ENCODE results near the gene TOMM7. TPM values are rescaled to one million over a fixed set of nuclear protein-coding genes. Genes with fewer than 3 reads are reported as not detected.

TOMM7 gene
- polyA plus RNA-seq, 1 donor (not counting 4 experiments of a cell fraction or from before 2014, with no cell fraction given) = 1,291 TPM

DNA sequence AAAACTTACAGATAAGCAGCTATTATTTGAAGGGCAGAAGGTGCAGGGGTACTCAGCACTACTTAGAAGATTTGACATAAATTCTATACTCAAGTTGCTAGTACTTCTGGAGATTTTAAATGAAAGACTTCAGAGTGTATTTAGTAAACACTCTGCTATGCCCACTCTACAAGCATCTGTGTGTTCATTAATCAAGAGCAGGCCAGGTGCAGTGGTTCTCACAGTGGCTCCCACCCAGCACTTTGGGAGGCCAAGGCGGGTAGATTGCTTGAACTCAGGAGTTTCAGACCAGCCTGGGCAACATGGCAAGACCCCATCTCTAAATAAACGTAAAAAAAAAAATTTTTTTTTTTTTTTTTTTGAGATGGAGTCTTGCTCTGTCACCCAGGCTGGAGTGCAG is 38.9 kb upstream of the TOMM7 start:
- no peak overlapping the region for H3K4me3 ChIP-seq (ENCODE audit: control insufficient read depth in 2 of 3, extremely low read depth in 1 of 3, insufficient read depth in 2 of 3, low read depth in 1 of 3, low read length in 3 of 3)
- no peaks in the 10 kb centered on the region for H3K9me3 ChIP-seq (ENCODE audit: control insufficient read depth, low read depth, low read length)
- DNase-seq (ENCODE audit: low read depth, low spot score) (no peak), FAIRE-seq (no peak)
- H3K27ac ChIP-seq (ENCODE audit: control insufficient read depth, insufficient read depth, low read length) = no peak overlapping the region
- no peak for TF ChIP-seq EZH2 (IDR thresholded peaks at IDR 0.05; ENCODE audit: low read length)
- TF ChIP-seq, protein P1, sequence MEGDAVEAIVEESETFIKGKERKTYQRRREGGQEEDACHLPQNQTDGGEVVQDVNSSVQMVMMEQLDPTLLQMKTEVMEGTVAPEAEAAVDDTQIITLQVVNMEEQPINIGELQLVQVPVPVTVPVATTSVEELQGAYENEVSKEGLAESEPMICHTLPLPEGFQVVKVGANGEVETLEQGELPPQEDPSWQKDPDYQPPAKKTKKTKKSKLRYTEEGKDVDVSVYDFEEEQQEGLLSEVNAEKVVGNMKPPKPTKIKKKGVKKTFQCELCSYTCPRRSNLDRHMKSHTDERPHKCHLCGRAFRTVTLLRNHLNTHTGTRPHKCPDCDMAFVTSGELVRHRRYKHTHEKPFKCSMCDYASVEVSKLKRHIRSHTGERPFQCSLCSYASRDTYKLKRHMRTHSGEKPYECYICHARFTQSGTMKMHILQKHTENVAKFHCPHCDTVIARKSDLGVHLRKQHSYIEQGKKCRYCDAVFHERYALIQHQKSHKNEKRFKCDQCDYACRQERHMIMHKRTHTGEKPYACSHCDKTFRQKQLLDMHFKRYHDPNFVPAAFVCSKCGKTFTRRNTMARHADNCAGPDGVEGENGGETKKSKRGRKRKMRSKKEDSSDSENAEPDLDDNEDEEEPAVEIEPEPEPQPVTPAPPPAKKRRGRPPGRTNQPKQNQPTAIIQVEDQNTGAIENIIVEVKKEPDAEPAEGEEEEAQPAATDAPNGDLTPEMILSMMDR (optimal IDR thresholded peaks at IDR 0.05 in 1 of 3, IDR thresholded peaks at IDR 0.05 in 1 of 3, conservative IDR thresholded peaks at IDR 0.05 in 1 of 3; ENCODE audit: extremely low read depth in 1 of 3, insufficient read depth in 2 of 3, low read length in 3 of 3) = no peak
- dilution Hi-C loops (cut with MboI; ENCODE audit: extremely low pct_ligation_motif_present, low sequenced_read_pairs) = no loop called here
- H3K79me2 ChIP-seq (ENCODE audit: control insufficient read depth, insufficient read depth, low read length) = no peaks in the 10 kb centered on the region
- H4K20me1 ChIP-seq (ENCODE audit: control insufficient read depth, extremely low read depth, insufficient read depth, low read length) = no peaks in the 10 kb centered on the region
- H3K27me3 ChIP-seq (ENCODE audit: control insufficient read depth, extremely low read depth, insufficient read depth, low read length) = no peaks in the 10 kb centered on the region
- peaks cover 10 to 17% of the 10 kb centered on the region in 2 experiments for H3K36me3 ChIP-seq (ENCODE audit: control insufficient read depth in 2 of 2, extremely low read depth in 1 of 2, insufficient read depth in 2 of 2, low read length in 2 of 2)
- peaks cover 55% of the 10 kb centered on the region for H3K4me1 ChIP-seq (ENCODE audit: control insufficient read depth, extremely low read depth, insufficient read depth, low read length)
- no peak overlapping the region for H2AFZ ChIP-seq (ENCODE audit: control insufficient read depth, low read length)
- H3K9ac ChIP-seq (ENCODE audit: control insufficient read depth, extremely low read depth, insufficient read depth, low read length) = no peak overlapping the region
- no peaks in the 10 kb centered on the region for H3K9me1 ChIP-seq (ENCODE audit: control insufficient read depth, extremely low read depth, insufficient read depth, low read length)
- no peak overlapping the region for H3K4me2 ChIP-seq (ENCODE audit: control insufficient read depth, extremely low read depth, insufficient read depth, low read depth, low read length)

DNA sequence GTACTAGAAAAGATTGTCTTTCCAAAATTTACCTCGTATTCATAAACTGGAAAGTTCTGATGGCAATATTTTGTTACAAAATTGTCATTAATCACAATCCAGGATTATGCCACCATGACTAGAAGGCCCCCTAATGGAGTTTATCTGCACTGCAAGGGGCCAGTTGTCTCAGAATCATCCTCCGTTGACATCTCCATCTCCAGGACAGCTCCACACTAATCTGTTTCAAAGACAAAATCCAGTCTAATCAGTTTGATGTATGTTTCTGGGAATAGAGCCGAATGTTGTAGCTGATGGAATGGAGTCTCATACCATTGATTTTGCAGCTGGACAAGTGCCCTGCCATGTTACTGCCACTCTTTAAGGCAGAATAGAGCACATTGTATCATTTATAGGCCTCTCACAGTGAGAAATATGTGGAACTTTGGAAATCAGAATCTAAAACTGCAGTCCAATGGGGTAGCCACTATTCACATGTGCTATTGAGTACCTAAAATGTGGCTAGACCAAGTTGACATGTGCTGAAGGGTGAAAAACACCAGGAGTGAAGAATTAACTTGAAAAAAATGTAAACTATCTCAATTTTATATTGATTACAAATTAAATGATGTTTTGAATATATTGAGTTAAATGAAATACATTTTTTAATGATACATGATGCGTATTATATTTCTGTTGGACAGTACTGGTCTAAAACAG is 38.3 kb upstream of the TOMM7 start:
- dilution Hi-C loops (cut with MboI; ENCODE audit: extremely low pct_ligation_motif_present, low sequenced_read_pairs) = no loop called here
- H3K9ac ChIP-seq (ENCODE audit: control insufficient read depth, extremely low read depth, insufficient read depth, low read length) = peak overlapping the region; percentile 82
- no peaks in the 10 kb centered on the region for H3K27me3 ChIP-seq (ENCODE audit: control insufficient read depth, extremely low read depth, insufficient read depth, low read length)
- H4K20me1 ChIP-seq (ENCODE audit: control insufficient read depth, extremely low read depth, insufficient read depth, low read length) = no peaks in the 10 kb centered on the region
- H3K9me3 ChIP-seq (ENCODE audit: control insufficient read depth, low read depth, low read length) = no peaks in the 10 kb centered on the region
- H3K4me1 ChIP-seq (ENCODE audit: control insufficient read depth, extremely low read depth, insufficient read depth, low read length) = peaks cover 61% of the 10 kb centered on the region
- no peak overlapping the region for H3K4me2 ChIP-seq (ENCODE audit: control insufficient read depth, extremely low read depth, insufficient read depth, low read depth, low read length)
- no peaks in the 10 kb centered on the region for H3K9me1 ChIP-seq (ENCODE audit: control insufficient read depth, extremely low read depth, insufficient read depth, low read length)
- H3K36me3 ChIP-seq (ENCODE audit: control insufficient read depth in 2 of 2, extremely low read depth in 1 of 2, insufficient read depth in 2 of 2, low read length in 2 of 2) = peaks cover 10 to 17% of the 10 kb centered on the region in 2 experiments
- FAIRE-seq (peak; percentile 23), DNase-seq (ENCODE audit: low read depth, low spot score) (no peak)
- no peak overlapping the region for H2AFZ ChIP-seq (ENCODE audit: control insufficient read depth, low read length)
- H3K79me2 ChIP-seq (ENCODE audit: control insufficient read depth, insufficient read depth, low read length) = no peaks in the 10 kb centered on the region
- peak overlapping the region; percentile 98 for H3K27ac ChIP-seq (ENCODE audit: control insufficient read depth, insufficient read depth, low read length)
- H3K4me3 ChIP-seq (ENCODE audit: control insufficient read depth in 2 of 3, extremely low read depth in 1 of 3, insufficient read depth in 2 of 3, low read depth in 1 of 3, low read length in 3 of 3) = no peak overlapping the region
- no peak for TF ChIP-seq EZH2 (IDR thresholded peaks at IDR 0.05; ENCODE audit: low read length)
- TF ChIP-seq, protein P1 (optimal IDR thresholded peaks at IDR 0.05 in 1 of 3, IDR thresholded peaks at IDR 0.05 in 1 of 3, conservative IDR thresholded peaks at IDR 0.05 in 1 of 3; ENCODE audit: extremely low read depth in 1 of 3, insufficient read depth in 2 of 3, low read length in 3 of 3) = peak; percentile 48 to 59 (median 53)
